Activated CD4-positive, alpha-beta T cell treated with anti-CD3 and anti-CD28 coated beads, Interleukin-2, amount 50 U/mL, for 1 hour (primary cell): ENCODE measurements around the gene RFPL3.
"Not testable (repeated sequence)": the region's sequence is repeated elsewhere in the genome, so short reads cannot be mapped to it uniquely, and the experiment has no call there.

Experiments used
- DNase-seq: peaks from one replicate; pipeline ENCODE4 v3.0.0-alpha.2; 2020

RFPL3 gene

DNA sequence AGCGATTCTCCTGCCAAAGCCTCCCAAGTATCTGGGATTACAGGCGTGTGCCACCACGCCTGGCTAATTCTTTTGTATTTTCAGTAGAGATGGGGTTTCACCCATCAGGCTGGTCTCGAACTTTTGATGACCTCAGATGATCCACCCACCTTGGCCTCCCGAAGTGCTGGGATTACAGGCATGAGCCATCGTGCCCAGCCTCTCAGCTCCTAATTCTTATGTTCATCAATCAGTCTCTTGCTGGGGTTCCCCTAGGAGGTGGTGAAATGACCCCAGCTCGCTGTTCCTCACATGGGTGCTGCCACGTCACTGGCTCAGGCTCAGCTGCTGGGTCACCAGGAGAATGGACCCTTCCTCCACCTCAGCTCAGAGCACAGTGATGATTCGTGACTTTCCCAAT is at the start of gene RFPL3:
TSS of gene RFPL3 (plus strand) at position 301 of the 400 bp plus-strand sequence. CDS start 205 bp downstream, outside the sequence.
- DNase-seq = not testable (repeated sequence)

DNA sequence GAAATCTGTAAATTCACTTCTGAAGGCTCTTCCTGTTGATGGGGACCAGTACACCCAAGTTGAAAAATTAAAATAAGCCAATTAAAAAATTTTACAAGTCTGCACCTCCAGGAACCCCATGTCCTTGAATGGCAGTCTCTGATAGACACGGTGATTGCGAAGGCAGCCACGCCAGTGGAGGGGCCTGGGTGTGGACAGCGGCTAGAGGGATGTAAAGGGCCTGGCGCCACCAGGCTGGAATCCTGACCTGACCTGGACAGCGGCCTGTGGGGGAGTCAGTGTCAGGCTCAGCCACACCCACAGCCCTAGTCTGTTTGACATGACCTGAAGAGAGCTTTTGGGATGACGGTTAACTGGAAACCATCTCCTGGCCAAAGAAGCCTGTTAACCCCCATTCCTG is 49.5 kb upstream of the RFPL3 start:
- DNase-seq = no peak

DNA sequence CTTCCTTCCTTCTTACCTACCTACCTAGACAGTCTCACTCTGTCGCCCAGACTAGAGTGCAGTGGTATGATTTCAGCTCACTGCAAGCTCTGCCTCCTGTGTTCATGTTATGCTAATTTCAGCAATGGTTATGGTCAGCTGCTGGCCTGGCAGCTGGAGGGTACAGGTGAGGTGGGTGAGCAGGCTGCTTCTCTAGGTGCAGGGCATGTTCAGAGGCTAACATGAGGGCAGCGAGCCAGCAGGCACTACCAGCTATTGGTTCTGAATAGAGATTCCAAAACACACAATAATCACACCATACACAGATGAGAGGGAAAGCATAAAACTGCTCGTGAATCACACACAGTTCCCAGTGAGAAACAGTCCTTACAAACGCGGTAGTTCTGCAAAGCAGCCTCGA is 48.7 kb upstream of the RFPL3 start:
- DNase-seq = no peak

DNA sequence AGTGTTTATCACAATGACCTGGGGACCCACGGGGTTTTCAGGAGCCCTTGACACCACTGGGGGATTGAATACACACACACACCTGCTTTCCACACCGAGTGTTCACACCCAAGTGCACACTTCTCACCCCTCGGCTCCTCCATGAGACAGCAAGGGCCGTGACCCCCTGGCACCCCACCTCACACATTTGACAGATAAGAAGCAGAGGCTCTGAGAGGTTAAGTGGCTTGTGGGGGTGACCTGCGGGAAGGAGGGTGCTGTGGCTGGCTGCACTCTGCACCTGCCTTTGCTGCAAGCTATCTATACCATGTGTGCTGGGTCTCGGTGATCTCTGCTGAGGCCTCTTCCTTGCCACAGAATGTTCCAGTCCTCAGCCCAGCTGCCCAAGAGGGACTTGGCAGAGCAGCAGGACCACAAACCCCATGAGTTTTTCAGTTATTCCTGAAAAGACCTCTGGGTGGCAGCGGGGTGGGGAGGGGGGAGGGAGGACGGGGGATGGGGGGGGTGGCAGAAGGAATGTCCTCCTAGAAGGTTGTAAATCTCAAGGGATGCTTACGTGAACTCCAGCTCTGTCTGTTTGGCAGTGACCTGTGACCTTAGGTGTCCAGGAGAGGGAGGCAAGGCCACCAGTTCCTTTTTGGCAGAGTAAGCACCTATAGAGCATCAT is 47.9 kb upstream of the RFPL3 start:
- DNase-seq = no peak

DNA sequence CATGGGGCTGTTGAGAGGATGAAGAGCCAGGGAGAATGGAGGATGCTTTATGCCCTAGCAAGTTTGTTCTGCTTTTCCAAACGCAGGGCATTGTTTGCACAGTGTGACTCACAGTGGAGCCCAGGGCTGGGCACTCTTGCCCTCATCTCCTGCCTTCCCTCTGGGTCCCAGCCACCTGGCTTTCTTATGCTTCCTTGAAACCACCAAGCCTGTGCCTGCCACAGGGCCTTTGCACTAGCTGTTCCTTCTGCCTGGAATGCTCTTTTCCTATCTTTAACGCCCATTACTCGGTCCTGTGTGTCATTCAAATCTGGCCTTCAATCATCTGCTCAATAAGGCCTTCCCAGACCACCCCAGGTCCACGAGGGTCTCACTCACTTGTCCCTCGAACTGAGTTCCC is 46.9 kb upstream of the RFPL3 start:
- no peak for DNase-seq

DNA sequence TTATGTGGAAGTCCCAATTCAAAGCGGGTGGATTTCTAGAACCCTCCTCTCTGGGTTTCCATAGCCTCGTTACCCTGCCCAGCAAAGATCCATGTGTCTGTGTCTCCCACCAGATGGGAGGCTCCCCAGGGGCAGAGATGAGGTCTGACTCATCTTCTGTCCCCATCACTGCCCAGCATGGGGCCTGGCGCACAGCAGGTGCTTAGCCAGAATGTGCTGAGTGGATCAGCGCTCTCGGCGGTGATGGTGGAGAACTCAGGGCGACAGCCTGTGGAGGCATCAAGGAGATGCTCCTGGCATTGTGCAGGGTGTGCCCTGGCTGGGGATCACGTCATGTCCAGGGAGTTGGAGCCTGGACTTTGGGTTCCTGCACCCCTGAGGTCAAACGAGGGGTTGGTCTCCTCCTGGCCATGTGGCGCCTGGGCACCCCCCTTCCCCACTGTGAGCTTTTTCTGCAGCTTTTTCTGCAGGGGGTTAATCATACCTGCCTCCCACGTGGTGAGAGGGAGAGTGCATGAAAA is 46.1 kb upstream of the RFPL3 start:
- DNase-seq = no peak

DNA sequence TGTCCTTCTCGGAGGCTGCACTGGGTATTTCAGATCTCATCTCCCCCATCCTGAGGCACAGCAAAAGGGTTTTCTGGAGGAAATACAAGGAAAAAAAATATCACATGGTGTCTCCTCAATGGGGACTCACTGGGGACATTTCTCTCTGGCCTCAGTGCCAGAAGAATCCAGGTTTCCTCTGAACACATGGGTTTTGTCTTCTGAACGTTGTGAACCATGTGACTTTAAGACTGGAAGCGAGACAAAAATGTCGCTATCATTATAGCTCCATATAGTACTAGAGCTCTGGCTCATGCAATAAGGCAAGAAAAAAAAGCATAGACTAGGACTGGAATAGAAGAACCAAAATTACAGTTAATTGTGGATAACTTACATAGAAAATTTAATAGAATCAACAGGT is 44.9 kb upstream of the RFPL3 start:
- no peak for DNase-seq

DNA sequence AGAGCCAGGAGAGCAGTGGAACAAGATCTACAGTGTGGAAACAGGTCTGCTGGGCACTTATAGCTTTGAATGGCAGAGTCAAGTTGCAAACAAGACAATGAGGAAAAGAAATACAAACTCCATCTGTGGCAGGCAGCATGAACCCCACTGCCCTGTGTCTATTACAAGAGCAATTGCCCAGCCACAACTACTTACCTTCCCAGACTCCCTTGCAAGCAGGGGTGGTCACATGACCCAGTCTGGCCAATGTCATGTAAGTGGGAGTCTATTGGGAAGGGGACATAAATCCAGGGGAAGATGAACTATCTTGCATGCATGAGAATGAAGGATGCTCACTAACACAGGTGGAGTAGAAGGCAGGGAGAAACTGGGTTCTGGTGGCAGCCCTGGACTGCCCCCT is 44.1 kb upstream of the RFPL3 start:
- DNase-seq = no peak

DNA sequence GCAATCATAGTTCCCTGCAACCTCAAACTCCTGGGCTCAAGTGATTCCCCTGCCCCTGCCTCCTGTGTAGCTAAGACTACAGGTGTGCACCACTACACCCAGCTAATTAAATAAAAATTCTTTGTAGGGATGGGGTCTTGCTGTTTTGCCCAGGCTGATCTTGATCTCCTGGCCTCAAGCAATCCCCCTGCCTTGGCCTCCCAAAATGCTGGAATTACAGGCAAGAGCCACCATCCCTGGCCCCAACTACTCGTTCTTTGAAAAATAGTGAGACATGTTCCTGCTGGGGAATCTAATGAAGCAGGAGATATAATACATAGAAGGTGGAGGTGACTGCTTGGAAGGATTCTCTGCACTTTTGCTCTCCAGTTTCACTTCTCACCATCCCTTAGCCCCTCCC is 40.1 kb upstream of the RFPL3 start:
- DNase-seq = no peak

DNA sequence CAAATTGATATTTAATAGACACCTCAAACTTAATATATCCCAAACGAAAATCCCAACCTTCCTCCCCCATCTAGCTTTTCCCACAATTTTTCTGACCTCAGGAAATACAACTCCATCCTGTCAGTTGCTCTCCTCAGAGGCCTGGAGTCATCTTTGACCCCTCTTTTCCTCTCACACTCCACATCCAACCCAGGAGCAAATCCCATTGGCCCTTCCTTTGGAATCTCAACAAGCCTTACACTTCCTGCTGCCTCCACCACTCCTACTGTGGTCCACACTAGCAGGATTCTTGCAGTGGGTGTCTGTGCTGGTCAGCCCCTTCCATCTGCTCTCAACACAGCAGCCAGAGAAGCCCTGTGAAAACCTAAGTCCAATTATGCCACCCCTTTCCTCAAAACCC is 39.3 kb upstream of the RFPL3 start:
- no peak for DNase-seq

DNA sequence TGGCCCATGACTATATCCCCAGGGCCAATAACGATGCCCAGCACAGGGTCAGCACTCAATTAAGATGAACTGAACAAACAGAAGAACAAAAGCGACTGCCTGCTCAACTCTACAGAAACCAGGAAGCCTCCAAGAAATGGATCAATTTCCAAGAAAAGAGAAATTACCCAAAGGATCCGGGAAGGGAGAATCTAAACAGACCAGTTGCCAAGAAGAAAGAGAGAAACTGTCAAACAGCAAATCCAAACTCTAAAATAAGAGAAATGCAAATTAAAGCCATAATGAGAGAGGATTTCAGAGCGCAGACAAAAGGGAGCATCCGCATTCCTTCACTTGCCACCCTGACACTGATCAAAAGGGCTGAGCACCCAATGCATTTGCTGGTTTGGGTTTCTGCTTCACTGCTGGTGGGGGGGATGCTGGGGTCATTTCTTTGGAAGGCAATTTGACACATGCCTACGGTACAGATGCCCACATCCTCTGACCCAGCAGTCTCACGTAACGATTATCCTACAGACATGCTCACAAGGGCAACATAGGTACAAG is 37.7 kb upstream of the RFPL3 start:
- DNase-seq = no peak

DNA sequence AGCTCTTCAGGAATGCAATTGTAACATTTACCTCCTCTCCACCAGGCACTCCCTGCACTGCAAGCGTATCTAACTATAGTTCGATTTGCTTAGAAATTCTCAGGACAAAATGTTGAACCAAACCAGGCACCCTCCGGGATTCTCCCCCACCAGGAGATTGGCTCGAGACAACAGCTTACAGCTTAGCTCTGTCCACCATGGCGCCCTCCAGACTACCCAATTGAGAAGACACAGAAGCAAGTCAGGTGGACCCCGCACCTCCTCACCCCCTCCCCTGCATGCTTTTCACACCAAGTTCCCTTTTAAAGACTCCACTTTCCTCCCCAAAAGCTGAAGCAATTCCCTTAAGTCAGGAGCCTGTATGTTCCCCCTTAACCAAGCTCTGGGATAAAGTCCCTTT is 34.7 kb upstream of the RFPL3 start:
- DNase-seq = no peak

DNA sequence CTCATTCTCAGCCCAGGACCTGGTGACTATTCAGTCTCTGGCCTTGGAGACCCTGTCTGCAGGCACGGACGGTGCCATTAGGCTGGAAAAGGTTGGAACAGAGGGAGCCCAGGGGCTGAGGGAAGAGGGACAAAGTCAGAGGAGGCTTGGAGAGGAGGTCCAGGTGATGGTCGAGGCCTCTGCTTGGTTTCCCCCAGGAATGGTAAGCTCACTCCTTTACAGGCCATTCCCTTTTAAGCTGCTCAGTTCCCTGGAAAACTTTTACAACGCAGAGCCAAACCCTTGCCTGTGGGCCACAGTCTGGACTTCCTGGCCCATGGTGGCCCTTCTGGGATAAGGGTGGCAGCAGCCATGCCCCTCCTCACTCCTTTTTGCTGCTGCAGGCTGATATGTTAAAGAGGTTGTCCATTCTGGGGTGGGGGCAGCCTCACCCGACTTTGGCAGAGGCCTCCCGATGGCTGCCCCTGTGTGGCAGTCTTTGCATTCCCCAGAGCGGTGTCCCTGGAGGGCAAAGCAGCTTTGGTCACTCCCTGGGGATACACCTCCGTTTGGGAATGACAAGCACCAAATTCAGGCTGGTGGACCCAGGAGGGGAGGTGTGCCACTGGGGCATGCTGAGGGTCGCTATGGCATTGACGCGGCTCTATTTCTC is 34.0 kb upstream of the RFPL3 start:
- no peak for DNase-seq

DNA sequence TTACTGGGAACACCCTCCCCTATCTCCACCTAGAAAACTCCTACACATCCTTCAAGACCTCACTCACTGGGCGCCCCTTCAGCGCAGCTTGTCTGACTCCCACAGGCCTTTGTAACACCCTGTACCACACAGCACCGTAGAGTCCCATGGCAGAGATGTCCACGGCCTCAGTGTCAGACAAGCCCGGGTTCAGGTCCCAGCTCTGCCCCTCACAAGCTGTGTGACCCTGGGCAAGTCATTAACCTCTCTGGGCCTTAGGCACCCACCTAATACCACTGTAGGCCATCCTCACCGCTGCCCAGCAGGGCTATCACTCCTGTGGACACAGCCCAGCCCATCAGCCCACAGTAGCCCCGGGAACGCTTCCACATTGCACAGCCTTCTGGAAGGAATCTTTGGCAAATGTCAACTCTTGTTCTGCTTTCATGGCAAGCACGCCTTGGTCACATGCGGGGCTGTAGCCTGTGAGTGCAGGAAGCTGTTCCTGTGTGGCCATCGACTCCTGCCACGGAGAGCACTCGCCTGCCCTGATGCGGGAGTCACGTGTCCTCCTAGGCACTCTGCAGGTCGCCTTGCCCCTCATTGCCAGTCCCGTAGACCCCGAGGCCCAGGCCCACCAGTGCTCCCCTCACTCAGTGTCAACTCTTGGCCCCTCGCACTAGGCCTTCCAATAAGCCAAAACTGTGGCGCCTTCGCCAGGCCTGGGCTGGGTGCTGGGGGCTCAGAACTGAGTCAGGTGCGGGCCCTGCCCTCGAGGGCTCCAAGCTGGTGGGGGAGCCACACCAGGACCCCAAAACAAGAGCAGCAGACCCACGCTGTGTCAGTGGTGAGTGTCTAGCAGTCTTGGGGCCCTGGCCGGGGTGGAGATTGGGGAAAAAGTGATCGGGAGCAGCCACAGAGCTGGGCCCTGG is 32.9 kb upstream of the RFPL3 start:
- no peak for DNase-seq

DNA sequence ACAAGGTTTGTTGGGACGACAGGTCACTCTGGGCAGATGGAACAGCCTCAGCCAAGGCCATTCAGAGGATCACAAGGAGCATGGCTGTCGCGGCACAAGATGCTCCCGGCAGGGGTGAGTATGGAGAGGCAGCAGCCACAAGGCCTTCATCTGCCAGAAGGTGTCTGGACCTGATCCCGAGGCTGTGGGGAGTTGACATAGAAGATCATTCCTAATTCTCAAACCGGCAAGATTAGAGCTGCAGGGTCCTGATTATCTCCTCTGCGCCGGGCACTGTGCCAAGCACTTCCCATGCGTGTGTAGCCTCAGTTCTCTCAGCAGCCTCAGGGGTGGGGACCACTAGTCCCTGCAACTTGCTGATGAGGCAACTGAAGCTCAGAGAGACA is 32.3 kb upstream of the RFPL3 start:
- no peak for DNase-seq

DNA sequence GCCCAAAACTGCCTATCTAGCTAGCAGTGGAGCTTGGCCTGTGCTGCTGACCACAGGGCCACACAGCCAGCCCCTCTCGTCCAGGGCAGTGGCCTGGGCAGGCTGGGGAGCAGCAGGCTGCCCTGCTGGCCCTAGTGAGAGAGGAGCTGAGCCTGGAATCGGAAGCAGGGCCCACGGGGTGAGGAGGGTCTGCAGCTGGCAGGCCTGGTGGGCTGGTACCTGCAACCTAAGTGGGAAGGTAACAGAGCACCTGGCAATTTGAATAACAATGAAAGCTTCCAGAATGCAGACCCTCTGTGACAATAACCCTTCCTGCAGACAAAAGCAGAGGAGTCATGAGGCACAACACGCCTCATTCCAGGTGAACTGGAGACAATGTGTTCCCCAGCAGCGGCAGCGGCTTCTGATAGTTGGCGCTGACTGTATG is 31.8 kb upstream of the RFPL3 start:
- no peak for DNase-seq

DNA sequence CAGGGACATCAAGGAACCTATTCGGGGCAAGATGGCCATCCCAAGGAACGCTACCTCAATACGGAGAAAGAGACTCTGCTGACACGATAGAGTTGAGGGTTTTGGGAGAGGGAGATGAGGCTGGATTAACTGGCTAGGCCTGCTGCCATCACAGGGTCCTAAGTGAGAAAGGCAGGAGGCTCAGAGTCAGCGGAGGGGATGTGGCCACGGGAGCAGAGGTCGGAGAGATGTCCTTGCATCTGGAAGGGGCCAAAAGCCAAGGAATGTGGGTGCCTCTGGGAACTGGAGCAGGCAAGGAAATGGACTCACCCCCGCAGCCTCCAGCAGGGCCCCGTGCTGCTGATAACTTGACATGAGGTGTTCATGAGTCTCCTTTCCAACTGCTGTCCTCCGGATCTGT is 31.0 kb upstream of the RFPL3 start:
- no peak for DNase-seq

DNA sequence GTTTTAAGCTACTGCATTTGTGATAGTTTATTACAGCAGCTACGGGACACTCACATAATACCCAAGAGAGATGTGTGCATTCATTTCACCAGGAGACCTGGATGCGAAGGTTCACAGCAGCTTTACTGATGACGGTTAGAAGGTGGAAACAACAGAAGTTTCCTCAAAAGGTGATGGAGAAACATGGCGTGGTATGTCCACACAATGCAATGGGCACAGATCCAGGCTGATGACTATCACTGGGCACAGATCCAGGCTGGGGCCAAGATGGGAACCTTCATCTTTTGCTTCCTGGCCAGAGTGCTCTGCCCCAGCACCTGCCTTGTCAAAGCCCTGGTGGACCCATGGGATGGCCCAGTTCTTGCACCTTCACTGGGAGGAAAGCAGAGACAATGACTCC is 30.6 kb upstream of the RFPL3 start:
- no peak for DNase-seq

DNA sequence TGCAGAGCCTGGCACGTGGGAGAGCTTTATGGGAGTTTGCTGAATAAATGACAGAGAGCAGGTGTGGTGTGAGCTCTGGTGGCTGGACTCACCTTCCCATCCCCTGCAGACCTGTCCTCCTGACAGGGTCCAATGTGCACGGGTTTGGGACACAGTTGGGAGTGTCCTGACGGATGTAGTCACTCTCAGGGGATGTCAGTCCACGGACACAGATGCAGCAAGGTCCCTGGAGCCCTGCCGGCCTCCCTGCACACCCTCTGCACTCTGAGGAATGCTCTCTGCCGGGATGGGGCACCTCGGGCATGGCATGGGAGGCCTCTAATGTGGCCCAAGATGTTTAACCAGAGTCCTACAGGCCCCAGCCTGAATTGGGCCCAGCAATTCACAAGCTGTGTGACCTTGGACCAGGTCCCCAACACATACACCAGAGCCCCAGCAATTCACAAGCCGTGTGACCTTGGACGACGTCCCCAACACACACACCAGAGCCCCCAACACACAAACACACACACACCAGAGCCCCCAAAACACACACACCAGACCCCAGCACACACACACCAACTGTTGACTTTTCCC is 30.0 kb upstream of the RFPL3 start:
- no peak for DNase-seq

DNA sequence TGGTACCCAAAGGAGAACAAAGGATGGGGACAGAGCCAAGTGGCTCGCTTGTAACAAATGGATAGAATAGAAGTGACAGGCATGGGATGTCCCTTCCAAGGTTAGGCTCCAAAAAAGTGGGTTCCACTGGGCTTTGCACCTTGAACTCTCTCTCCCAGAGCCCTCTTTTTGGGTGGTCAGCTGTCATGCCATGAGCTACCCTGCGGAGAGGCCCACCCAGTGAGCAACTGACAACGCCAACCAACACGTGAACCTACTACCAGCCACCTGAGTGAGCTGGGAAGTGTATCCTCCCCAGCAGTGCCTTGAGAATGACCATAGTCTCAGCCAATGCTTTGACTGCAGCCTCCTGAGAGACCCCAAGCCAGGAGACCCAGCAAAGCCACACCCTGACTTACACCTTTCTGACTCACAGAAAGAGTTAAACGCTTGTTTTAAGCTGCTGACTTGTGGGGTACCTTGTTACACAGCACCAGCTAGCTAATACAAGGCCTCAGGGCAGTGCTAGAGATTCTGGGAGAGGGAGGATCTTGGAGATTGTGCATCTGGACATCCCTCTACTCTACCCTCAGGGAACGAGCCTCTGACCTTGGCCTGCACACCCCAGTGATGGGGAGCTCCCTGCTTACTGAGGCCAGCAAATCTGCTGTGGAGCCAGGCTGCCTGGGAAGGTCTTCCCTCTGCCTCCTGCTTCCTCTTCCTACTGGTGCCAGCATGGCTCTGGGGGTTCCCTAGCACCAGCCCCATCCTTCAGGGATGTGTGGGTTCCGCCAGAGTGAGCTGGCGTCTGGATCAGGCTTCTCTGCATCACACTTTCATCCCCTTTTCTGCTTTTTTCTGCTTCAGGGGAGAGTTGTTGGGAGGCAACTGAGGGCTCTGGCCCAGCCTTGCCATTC is 29.1 kb upstream of the RFPL3 start:
- DNase-seq = no peak

DNA sequence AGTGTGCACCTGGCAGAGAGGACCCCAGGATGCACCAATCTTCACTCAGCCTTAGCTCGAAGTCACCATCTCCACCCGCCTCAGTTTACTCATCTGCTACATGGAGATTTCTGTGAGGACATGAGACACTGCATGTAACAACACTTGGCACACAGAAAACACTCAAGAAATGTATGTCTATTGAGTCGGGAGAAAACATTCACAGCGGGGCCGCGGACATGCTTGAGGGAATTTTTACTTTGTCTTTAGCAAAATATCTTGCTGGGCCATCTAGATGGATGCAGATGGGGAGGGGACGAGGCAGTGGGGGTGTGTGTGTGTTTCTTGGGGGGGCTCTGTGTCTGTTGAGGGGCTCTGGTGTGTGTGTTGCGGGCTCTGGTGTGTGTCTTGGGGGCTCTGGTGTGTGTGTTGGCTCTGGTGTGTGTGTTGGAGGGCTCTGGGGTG is 28.4 kb upstream of the RFPL3 start:
- DNase-seq = no peak
